Heart right ventricle (tissue), 16 donors: Measurements from ENCODE around the gene FREM2. TPM values are rescaled to one million over a fixed set of nuclear protein-coding genes. Genes with fewer than 3 reads are reported as not detected.

Experiments
- ATAC-seq, 8 donors: fragments of 200-7000 bp; cut with Tn5 transposase; one replicate each; pipeline ENCODE4 v1.9.1; 2020; ENCODE audit warnings: mild to moderate bottlenecking in 8 of 8, moderate library complexity in 8 of 8, moderate number of reproducible peaks in 1 of 8
- DNase-seq, 2 donors: peaks; one replicate each; pipeline ENCODE4 v3.0.0-alpha.2; 2020
- H3K27ac ChIP-seq, 10 donors: fragments of 200-600 bp; sonication (generic) in 2 of 10; one replicate each; pipeline versions ENCODE4 v1.5.0 to v1.8.0; 2020 to 2022; ENCODE audit warnings: mild to moderate bottlenecking in 3 of 10
- H3K27me3 ChIP-seq, 7 donors: fragments of 200-600 bp; one replicate each; pipeline ENCODE4 v1.8.0; 2021 to 2022; ENCODE audit warnings: mild to moderate bottlenecking in 2 of 7
- H3K36me3 ChIP-seq, 9 donors: fragments of 200-600 bp; sonication (generic) in 1 of 9; one replicate each; pipeline versions ENCODE4 v1.5.0 to v1.8.0; 2020 to 2022; ENCODE audit warnings: mild to moderate bottlenecking in 2 of 9
- H3K4me1 ChIP-seq, 9 donors: fragments of 200-600 bp; sonication (generic) in 1 of 9; one replicate each; pipeline versions ENCODE4 v1.5.0 to v1.8.0; 2020 to 2022; ENCODE audit warnings: mild to moderate bottlenecking in 4 of 9
- H3K4me3 ChIP-seq, 10 donors: fragments of 200-600 bp; sonication (generic) in 2 of 10; one replicate each; pipeline versions ENCODE4 v1.5.0 to v1.8.0; 2020 to 2022; ENCODE audit warnings: mild to moderate bottlenecking in 7 of 10, moderate library complexity in 2 of 10
- H3K9me3 ChIP-seq, 11 donors: fragments of 200-600 bp in 10 of 11; sonication (generic) in 2 of 11; one replicate each; pipeline versions ENCODE4 v1.5.0 to v1.8.0; 2013 to 2022; ENCODE audit warnings: mild to moderate bottlenecking in 2 of 11, control low read depth in 1 of 11, moderate library complexity in 1 of 11
- CTCF ChIP-seq, 9 donors: fragments of 200-600 bp; sonication (generic) in 2 of 9; IDR thresholded peaks; one replicate each; pipeline versions ENCODE4 v1.5.0 to v1.8.0; 2021 to 2022; ENCODE audit warnings: antibody characterized with exemption in 9 of 9, mild to moderate bottlenecking in 5 of 9, moderate library complexity in 1 of 9
- WGBS, 2 donors: extraction: QIAGEN DNeasy Blood & Tissue Kit; methylation state at CpG; one replicate each; pipeline ENCODE4 v1.1.7; 2013; ENCODE audit warnings: inconsistent platforms in 1 of 2; 5-methylcytosine and 5-hydroxymethylcytosine counted together
- intact Hi-C, 10 donors: fragments of 100-400 bp; cut with DNase I; formaldehyde crosslinking; loops; one replicate each; pipeline versions ENCODE4 v1.11.1 to v1.14.2; 2022
- polyA plus RNA-seq, 2 donors: library from polyadenylated mRNA; stranded (reverse); fragments of 200-250 nt; gene quantifications; one replicate each; pipeline ENCODE4 v1.2.3, GENCODE V29; 2013
- total RNA-seq, 10 donors: library from RNA; stranded (reverse); fragmentation: NEBNext Ultra II Directional in 3 of 10; extraction: Animal tissue kit (Norgen Biotek cat#: 25700) in 3 of 10; gene quantifications; one replicate each; pipeline versions ENCODE4 v1.2.1 to v1.2.4, GENCODE V29; 2021 to 2023
- donor health status: Arrhythmogenic right ventricular cardiomyopathy.
- donor health status: ischemic (EF 13 %, LVEDD 7.1; RV severe dilation, severe dysfunction).
- donor health status: healthy with polysubstance abuse.
- donor health status: DM: no; HTN: yes; CAD: no.
- donor health status: DM: no; HTN: no; CAD: no.
- donor health status: ischemic (EF 25% LVEDD 6.9; RV normal size, moderate dysfunction).
- donor health status: ischemic (EF 25% LVEDD 5.7; RV mildly dilated, moderate dysfunction).
- donor health status: healthy.
- donor health status: DM: yes; HTN: yes; CAD: no.
- donor health status: Ischemic cardiomyopathy.
- donor health status: ischemic (EF 35%, LVEDD 5.7; RV mildly dilated, moderate dysfunction).
- donor health status: nonischemic (EF 11% LVEDD 7.7; RV severe dilation, severe dysfunction).
- donor health status: DM: yes; HTN: yes; CAD: no.
- donor health status: PGD.
- donor health status: ischemic (EF 29% LVEDD 5.4; RV normal size, mild dysfunction).
- donor health status: nonischemic (EF 23%, LVEDD 6.1; RV moderate dilation, normal function).

Gene FREM2
- total and polyA plus RNA-seq, 12 donors, result 0.01 to 0.46 (median 0.13) TPM; not detected in 1

- DNase-seq (no peak), ATAC-seq (no peak)
- Histone ChIP-seq H3K27me3 (peaks cover 0 to 6% (median 0%) of the 10 kb centered on the region in 7 donors), H3K9me3 (no peaks in the 10 kb centered on the region), H3K36me3 (no peaks in the 10 kb centered on the region), H3K27ac (no peak overlapping the region), H3K4me1 (no peaks in the 10 kb centered on the region), H3K4me3 (no peak overlapping the region)
- WGBS, 2 donors, result 82 to 89% methylated on average over 5 of the region's 5 CpGs
- intact Hi-C loops, result no loop called here
- TF ChIP-seq CTCF (IDR thresholded peaks at IDR 0.05), result no peak
Observed at GRCh38 chr13:38850868-38851626, 164.2 kb downstream of the FREM2 start.

- TF ChIP-seq CTCF (IDR thresholded peaks at IDR 0.05), result no peak
- Histone ChIP-seq H3K36me3 (no peaks in the 10 kb centered on the region), H3K27ac (no peak overlapping the region), H3K9me3 (no peaks in the 10 kb centered on the region), H3K27me3 (peaks cover 0 to 6% (median 0%) of the 10 kb centered on the region in 7 donors), H3K4me1 (no peaks in the 10 kb centered on the region), H3K4me3 (no peak overlapping the region)
- ATAC-seq, result no peak
- 50 to 64% methylated on average over 3 of the region's 3 CpGs for WGBS, 2 donors
- DNase-seq, result no peak
- intact Hi-C loops, result no loop called here
Observed at GRCh38 chr13:38854226-38854625, 167.3 kb downstream of the FREM2 start.

GRCh38 chr13:38856065-38856464 lies 169.2 kb downstream of the FREM2 start:
- Histone ChIP-seq H3K27ac (no peak overlapping the region), H3K4me3 (no peak overlapping the region), H3K27me3 (peaks cover 0 to 4% (median 0%) of the 10 kb centered on the region in 7 donors), H3K36me3 (no peaks in the 10 kb centered on the region), H3K4me1 (no peaks in the 10 kb centered on the region), H3K9me3 (no peaks in the 10 kb centered on the region)
- no peak for TF ChIP-seq CTCF (IDR thresholded peaks at IDR 0.05)
- intact Hi-C loops, result no loop called here
- WGBS, 2 donors, result 80 to 84% methylated on average over 4 of the region's 4 CpGs
- DNase-seq (no peak), ATAC-seq (no peak)

GRCh38 chr13:38862443-38862842 lies 175.6 kb downstream of the FREM2 start:
- ATAC-seq (no peak), DNase-seq (no peak)
- no peak for TF ChIP-seq CTCF (IDR thresholded peaks at IDR 0.05)
- Histone ChIP-seq H3K36me3 (no peaks in the 10 kb centered on the region), H3K4me3 (no peak overlapping the region), H3K27ac (no peak overlapping the region), H3K4me1 (no peaks in the 10 kb centered on the region), H3K27me3 (peaks cover 0 to 5% (median 0%) of the 10 kb centered on the region in 7 donors), H3K9me3 (no peaks in the 10 kb centered on the region)
- WGBS, 2 donors, result 87 to 94% methylated on average over 2 of the region's 2 CpGs
- intact Hi-C loops, result no loop called here
